Cerebellar cortex (tissue), 1 donor: ENCODE data around the gene FUT8.

Source experiments
- DNase-seq: peaks from one replicate; pipeline ENCODE4 v3.0.0-alpha.2; 2015; ENCODE audit warnings: low spot score

Gene FUT8

GRCh38 chr14:65495196-65495595, 82.7 kb downstream of the FUT8 start:
- DNase-seq, result no peak

DNA sequence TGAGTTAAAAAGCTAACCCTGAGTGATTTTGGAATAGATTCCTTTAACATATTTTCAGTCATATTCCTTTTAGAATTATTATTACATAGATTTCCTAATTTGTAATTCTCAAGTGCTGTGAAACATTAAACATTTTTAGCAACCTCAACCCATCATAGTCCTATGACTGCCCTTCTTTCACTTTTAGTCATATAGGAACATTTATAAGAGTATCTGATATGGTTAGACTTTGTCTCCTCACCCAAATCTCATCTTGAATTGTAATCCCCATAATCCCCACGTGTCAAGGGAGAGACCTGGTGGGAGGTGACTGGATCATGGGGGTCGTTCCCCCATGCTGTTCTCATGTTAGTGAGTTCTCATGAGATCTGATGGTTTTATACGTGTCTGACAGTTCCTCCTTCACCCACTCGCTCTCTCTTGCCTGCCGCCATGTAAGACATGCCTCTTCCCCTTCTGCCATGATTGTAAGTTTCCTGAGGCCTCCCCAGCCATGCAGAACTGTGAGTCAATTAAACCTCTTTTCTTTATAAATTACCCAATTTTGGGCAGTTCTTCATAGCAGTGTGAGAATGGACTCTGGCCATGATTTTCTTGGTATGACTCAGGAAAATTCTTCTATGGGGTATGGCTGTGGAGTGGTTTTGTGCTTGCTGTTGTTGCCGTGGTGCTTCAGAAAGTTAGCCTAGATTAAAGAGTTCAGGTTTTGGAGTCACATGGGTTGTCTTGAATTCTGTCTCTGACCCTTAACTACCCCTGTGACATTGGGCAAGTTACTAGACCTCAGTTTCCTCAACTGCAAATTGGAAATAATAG, 83.9 kb downstream of the FUT8 start:
- no peak for DNase-seq

DNA sequence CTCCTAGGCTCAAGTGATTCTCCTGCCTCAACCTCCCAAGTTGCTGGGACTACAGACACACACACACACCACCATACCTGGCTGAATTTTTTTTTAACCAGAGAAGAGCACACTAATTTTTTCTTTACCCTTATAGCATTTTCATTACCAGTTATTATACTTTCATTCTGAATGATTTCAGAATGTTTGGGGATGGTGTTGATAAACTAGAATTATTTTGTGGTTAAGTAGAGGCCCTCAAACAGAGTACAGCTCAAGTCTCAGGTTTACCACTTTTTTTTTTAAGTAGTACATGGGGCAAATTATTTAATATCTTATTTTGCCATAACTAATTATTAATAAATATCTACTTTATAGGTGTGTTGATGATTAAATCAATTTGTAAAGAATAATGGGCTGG, 86.6 kb downstream of the FUT8 start:
- DNase-seq, result no peak

GRCh38 chr14:65500075-65500474, 87.5 kb downstream of the FUT8 start:
- no peak for DNase-seq

DNA sequence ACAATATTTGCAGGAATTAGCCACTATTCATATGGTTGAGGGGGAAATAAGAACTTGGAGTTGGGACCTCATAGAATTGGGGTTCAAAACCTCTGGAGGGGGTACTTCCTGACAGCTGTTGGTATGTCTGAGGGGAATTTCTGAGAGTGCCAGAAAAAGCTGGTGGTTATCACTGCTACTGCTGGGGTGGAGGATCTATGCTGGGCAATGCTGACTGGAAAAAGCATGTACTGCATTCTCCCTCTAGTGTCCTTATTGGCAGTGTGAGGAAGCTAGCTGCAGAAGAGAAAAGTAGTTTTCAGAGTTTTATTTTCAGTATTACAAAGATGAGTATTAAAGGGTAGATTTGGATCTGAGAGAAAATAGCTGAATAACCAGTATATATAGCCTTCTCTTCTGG, 88.8 kb downstream of the FUT8 start:
- DNase-seq, result no peak

DNA sequence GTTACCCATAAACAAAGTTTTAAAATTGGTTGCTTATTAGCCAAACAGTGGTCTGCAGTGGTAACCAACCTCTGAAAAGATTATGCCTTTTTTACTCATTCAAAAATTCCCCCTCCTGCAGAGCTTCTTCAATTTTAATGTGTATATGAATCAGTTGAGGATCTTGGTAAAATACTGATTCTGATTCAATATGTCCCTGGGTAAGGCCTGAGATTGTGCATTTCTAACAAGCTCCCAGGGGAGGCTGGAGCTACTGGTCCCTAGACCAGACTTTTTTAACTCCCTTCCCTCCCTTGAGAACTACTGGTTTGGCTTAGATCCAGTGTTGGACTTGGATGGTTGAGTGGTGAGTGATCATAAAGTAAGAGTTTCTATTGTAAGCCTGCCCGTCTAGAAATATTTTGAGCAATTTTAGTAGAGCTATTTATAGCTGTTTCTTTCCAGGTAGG, 90.2 kb downstream of the FUT8 start:
- no peak for DNase-seq

GRCh38 chr14:65503771-65504170, 91.2 kb downstream of the FUT8 start:
- no peak for DNase-seq

GRCh38 chr14:65506801-65507200, 94.3 kb downstream of the FUT8 start:
- no peak for DNase-seq

DNA sequence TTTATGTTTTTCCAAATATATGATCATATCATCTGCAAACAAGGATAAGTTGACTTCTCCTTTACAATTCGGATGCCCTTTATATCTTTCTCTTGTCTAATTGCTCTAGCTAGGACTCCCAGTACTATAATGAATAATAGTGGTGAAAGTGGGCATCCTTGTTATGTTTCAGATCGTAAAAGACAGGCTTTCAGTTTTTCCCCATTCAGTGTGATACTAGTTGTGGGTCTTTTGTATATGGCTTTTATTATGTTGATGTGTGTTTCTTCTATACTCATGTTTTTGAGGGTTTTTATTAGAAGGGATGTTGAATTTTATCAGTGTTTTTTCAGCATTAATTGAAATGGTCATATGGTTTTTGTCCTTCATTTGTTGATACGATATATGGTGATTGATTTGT, 97.3 kb downstream of the FUT8 start:
- no peak for DNase-seq

DNA sequence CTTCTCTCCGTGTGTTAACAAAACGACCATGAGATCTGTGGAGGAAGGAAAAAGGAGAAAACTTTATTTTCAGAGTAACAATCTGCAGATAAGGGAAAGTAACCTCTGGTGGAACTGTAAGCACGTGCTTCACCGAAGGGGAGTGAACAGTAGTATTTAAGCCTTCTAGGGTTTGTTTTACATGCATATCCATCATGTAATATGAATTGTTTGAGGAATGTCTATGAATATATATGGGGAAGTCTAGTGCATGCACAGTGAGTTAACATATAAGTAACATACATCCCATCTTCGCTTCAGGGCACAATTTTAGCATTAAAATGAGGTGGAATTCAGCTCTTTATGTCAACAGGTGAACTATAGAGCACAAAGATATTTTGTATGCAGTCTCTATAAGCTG, 101.1 kb downstream of the FUT8 start:
- no peak for DNase-seq

- no peak for DNase-seq
Measured at GRCh38 chr14:65517635-65518542, 105.4 kb downstream of the FUT8 start.

GRCh38 chr14:65528069-65528468, 115.5 kb downstream of the FUT8 start:
- DNase-seq, result no peak

GRCh38 chr14:65531148-65531547, 118.6 kb downstream of the FUT8 start:
- DNase-seq, result no peak

DNA sequence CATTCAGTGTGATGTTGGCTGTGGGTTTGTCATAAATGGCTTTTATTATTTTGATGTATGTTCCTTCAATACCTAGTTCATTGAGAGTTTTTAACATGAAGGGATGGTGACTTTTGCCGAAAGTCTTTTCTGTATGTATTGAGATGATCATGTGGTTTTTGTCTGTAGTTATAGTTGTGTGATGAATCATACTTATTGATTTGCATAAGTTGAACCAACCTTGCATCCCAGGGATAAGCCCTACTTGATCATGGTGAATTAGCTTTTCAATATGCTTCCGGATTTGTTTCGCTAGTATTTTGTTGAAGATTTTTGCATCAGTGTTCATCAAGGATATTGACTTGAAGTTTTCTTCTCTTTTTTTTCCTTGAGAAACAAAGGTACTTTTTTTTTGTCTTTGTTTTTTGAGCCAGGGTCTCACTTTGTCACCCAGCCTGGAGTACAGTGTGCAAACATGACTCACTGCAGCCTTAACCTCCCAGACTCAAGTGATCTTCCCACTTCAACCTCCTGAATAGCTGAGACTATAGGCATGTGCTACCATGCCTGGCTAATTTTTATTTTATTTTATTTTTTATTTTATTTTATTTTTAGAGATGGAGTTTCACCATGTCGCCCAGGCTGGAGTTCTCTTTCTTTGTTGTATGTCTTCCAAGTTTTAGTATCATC, 121.3 kb downstream of the FUT8 start:
- DNase-seq, result no peak

- DNase-seq, result no peak
Measured at GRCh38 chr14:65536781-65537423, 124.4 kb downstream of the FUT8 start.

- DNase-seq, result no peak
Measured at GRCh38 chr14:65548878-65549277, 136.3 kb downstream of the FUT8 start.

GRCh38 chr14:65549429-65549828, 136.9 kb downstream of the FUT8 start:
- no peak for DNase-seq

GRCh38 chr14:65550779-65551643, 138.5 kb downstream of the FUT8 start:
- peak; percentile 67 for DNase-seq

- DNase-seq, result no peak
Measured at GRCh38 chr14:65552724-65553123, 140.2 kb downstream of the FUT8 start.

DNA sequence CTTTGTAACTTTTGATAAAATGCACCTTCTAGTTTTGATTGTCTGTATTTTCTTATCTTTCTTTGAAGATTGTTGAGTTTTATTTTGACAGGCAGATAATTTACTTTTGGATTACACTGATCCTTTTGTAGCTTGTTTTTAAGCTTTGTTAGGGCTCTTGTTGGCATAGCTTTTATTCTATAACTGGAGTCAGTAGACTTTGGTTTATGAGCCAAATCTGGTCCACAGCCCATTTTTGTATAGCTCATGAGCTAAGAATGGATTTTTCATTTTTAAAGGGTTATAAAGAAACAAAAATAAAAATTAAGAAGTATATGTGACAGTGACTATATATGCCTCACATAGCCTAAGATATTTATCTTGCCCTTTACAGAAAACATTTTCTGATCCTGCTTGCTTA, 142.3 kb downstream of the FUT8 start:
- no peak for DNase-seq

GRCh38 chr14:65555358-65555757, 142.8 kb downstream of the FUT8 start:
- no peak for DNase-seq
